ENCODE data around the gene PLIN4. TPM values are rescaled to one million over a fixed set of nuclear protein-coding genes. Genes with fewer than 3 reads are reported as not detected.

PLIN4 gene
- total and polyA plus RNA-seq, 9 of the 15 experiments (the other 6 are each of a cell fraction or from before 2014, with no cell fraction given) = 0.04 to 0.16 (median 0.07) TPM; not detected in 3

- no peak for TF ChIP-seq ATF3 (IDR thresholded peaks at IDR 0.05)
- TF ChIP-seq ATF3 (CRISPR knock-in tag; conservative IDR thresholded peaks at IDR 0.05) = no peak
- TF ChIP-seq, protein P1, sequence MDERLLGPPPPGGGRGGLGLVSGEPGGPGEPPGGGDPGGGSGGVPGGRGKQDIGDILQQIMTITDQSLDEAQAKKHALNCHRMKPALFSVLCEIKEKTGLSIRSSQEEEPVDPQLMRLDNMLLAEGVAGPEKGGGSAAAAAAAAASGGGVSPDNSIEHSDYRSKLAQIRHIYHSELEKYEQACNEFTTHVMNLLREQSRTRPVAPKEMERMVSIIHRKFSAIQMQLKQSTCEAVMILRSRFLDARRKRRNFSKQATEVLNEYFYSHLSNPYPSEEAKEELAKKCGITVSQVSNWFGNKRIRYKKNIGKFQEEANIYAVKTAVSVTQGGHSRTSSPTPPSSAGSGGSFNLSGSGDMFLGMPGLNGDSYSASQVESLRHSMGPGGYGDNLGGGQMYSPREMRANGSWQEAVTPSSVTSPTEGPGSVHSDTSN (CRISPR knock-in tag; IDR thresholded peaks at IDR 0.05; ENCODE audit: low read depth) = no peak
- TF ChIP-seq, protein P1 (tag; conservative IDR thresholded peaks at IDR 0.05; ENCODE audit: low read depth) = no peak
- peak; percentile 58; the same call in 1 of the 2 replicates for TF ChIP-seq HDAC2 (IDR thresholded peaks at IDR 0.05)
- no peak for TF ChIP-seq NFATC3 (IDR thresholded peaks at IDR 0.05)
- no peak for TF ChIP-seq ZNF79 (CRISPR knock-in tag; IDR thresholded peaks at IDR 0.05; ENCODE audit: low read depth)
- no peak for TF ChIP-seq MYC (IDR thresholded peaks at IDR 0.05; ENCODE audit: low read depth, low read length)
- TF ChIP-seq MYC (CRISPR knock-in tag; IDR thresholded peaks at IDR 0.05; ENCODE audit: borderline replicate concordance, low read depth) = no peak
- no peak for TF ChIP-seq FOS (IDR thresholded peaks at IDR 0.05; ENCODE audit: extremely low read depth, insufficient read length)
- TF ChIP-seq PRPF4 (IDR thresholded peaks at IDR 0.05; ENCODE audit: insufficient read depth, low read depth, low read length, poor library complexity, severe bottlenecking) = no peak
- TF ChIP-seq LEF1 (IDR thresholded peaks at IDR 0.05) = no peak
- no peak for TF ChIP-seq SMAD1 (IDR thresholded peaks at IDR 0.05; ENCODE audit: low read depth, low read length, partially characterized antibody)
- no peak for TF ChIP-seq TGIF2 (CRISPR knock-in tag; IDR thresholded peaks at IDR 0.05)
- no peak for TF ChIP-seq CREB3 (tag; conservative IDR thresholded peaks at IDR 0.05; ENCODE audit: low read depth)
- 0 out of 2 replicates have a peak, but pooled peaks have one; percentile 24 for TF ChIP-seq POLR2G (IDR thresholded peaks at IDR 0.05; ENCODE audit: low read depth, low read length)
- no peak for TF ChIP-seq SIX5 (IDR thresholded peaks at IDR 0.05; ENCODE audit: borderline replicate concordance in 1 of 2, insufficient read depth in 1 of 2, low read depth in 1 of 2, low read length in 2 of 2)
- no peak for TF ChIP-seq SOX6 (IDR thresholded peaks at IDR 0.05)
- TF ChIP-seq HNRNPUL1 (IDR thresholded peaks at IDR 0.05; ENCODE audit: low read length) = no peak
- TF ChIP-seq MEF2A (IDR thresholded peaks at IDR 0.05; ENCODE audit: control insufficient read depth, low read depth, low read length) = no peak
- TF ChIP-seq, protein P2, sequence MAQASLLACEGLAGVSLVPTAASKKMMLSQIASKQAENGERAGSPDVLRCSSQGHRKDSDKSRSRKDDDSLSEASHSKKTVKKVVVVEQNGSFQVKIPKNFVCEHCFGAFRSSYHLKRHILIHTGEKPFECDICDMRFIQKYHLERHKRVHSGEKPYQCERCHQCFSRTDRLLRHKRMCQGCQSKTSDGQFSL (CRISPR knock-in tag; IDR thresholded peaks at IDR 0.05) = no peak
- TF ChIP-seq, protein P2 (tag; IDR thresholded peaks at IDR 0.05) = no peak
- no peak for TF ChIP-seq ZNF143 (CRISPR knock-in tag; IDR thresholded peaks at IDR 0.05)
Observed at GRCh38 chr19:4547303-4548237, 29.3 kb upstream of the PLIN4 start (continued).

Data from K562 (cell line).